GM12875 (cell line): ENCODE data around the gene KRTAP3-1.
"Not testable (repeated sequence)": the region's sequence is repeated elsewhere in the genome, so short reads cannot be mapped to it uniquely, and the experiment has no call there.

Experiments
- H3K4me3 ChIP-seq: one replicate; pipeline ENCODE4 v1.5.1; 2011; ENCODE audit warnings: low read depth, low read length, control low read depth
- TF ChIP-seq, protein P1 (sequence below): IDR thresholded peaks from 2 replicates; pipeline ENCODE4 v1.5.1; 2011; ENCODE audit warnings: low read depth, mild to moderate bottlenecking, control low read depth, inconsistent platforms, low read length, moderate library complexity, borderline replicate concordance; ENCODE audit not compliant: insufficient read depth

KRTAP3-1 gene

DNA sequence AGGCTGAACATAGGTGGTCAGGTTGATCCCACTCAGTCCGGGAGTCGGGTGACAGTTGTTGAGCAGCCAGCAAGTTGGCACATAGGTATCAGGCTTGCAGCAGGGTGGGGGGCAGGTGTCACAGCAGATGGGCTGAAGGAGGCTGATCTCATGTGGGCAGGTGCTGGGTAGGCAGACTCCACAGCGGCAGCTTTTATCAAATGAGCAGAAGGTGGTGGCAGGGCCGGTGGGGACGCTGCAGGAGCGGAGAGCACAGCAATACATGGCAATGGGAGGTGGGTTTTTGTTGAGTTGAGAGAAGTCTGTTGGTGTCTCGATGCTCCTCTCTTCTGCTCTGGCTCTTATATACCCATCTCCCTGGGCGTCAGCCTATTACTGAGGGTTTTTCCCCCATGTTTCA is at the start of gene KRTAP3-1:
TSS of gene KRTAP3-1 (minus strand) at position 318 of the 400 bp plus-strand sequence. CDS start at position 264, 54 bp downstream.
- TF ChIP-seq, protein P1, sequence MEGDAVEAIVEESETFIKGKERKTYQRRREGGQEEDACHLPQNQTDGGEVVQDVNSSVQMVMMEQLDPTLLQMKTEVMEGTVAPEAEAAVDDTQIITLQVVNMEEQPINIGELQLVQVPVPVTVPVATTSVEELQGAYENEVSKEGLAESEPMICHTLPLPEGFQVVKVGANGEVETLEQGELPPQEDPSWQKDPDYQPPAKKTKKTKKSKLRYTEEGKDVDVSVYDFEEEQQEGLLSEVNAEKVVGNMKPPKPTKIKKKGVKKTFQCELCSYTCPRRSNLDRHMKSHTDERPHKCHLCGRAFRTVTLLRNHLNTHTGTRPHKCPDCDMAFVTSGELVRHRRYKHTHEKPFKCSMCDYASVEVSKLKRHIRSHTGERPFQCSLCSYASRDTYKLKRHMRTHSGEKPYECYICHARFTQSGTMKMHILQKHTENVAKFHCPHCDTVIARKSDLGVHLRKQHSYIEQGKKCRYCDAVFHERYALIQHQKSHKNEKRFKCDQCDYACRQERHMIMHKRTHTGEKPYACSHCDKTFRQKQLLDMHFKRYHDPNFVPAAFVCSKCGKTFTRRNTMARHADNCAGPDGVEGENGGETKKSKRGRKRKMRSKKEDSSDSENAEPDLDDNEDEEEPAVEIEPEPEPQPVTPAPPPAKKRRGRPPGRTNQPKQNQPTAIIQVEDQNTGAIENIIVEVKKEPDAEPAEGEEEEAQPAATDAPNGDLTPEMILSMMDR: no peak
- no peak within 1 kb of the TSS for H3K4me3 ChIP-seq

DNA sequence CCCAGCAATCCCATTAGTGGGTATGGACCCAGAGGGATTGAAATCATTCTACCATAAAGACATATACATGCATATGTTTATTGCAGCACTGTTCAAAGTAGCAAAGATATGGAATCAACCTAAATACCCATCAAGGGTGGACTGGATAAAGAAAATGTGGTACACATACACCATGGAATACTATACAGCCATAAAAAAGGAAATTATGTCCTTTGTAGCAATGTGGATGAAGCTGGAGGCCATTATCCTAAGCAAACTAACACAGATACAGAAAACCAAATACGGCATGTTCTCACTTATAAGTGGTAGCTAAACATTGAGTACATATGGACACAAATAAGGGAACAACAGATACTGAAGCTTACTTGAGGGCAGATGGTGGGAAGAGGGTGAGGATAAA is 48.6 kb upstream of the KRTAP3-1 start:
- no peak overlapping the region for H3K4me3 ChIP-seq
- TF ChIP-seq, protein P1: no peak

DNA sequence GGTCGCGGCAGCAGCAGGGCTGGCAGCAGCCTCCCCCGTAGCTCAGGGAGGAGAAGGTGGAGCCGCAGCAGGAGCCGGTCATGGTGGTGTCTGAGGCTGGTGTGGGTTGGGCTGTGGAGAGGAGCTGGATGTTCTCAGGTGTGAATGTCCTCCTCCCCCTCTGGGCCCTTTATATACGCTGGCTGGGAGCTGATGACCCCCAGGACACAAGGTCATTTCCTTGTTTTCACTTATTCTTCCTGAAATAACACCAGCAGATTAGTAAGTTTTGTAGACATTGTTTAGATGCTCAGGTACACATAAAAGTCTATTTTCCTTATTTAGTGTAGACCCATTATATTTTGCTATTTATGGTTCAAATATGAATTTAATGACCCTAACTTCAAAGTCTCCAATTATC is 46.2 kb upstream of the KRTAP3-1 start, which contains the start of gene KRTAP2-2:
TSS of gene KRTAP2-2 (minus strand) at position 101 of the 400 bp plus-strand sequence. CDS start at position 82, 19 bp downstream.
- not testable (repeated sequence) for H3K4me3 ChIP-seq

DNA sequence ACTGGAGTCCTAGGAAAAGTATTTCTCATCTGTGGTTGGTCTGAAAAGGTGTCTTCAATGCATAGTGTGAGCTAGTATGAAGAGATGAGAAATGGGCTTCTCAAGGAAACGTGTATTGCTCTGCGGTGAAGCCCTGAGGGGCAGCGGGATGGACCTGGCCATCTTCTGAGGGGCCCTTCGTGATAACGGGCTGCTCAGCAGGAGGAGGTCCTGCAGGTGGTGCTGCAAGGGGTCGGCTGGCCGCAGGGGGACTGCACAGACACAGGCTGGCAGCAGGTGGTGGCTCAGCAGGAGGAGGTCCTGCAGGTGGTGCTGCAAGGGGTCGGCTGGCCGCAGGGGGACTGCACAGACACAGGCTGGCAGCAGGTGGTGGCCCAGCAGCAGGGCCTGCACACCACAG is 45.6 kb upstream of the KRTAP3-1 start:
- H3K4me3 ChIP-seq: not testable (repeated sequence)

DNA sequence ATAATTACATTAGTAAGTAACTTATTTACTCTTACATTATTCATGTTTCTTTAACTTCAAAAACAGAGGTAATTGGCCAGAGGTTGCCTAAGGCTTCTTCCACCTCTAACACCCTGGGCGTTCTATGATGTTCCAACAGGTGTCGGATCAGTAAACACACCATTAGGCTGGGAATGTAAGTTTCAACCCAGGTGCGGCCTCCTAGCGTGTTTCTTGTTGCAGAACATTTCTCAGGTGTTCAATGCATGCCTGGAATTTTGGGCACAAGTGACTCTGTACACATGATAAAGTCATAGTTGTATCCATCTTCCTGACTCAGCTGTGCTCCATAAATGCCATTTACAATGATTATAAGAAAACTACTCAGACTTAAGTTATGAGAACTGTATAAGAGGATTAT is 45.1 kb upstream of the KRTAP3-1 start:
- TF ChIP-seq, protein P1: no peak
- no peak overlapping the region for H3K4me3 ChIP-seq

DNA sequence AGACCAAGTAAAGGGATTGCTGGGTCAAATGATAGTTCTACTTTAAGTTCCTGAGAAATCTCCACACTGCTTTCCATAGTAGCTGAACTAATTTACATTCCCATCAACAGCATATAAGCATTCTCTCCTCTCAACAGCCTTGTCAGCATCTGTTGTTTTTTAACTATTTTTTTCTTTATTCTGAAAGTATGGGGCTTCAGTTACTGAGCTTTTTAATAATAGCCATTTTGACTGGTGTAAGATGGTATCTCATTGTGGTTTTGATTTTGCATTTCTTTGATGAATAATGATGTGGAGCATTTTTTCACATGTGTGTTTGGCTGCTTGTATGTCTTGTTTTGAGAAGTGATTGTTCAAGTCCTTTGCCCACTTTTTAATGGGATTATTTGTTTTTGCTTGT is 43.6 kb upstream of the KRTAP3-1 start:
- H3K4me3 ChIP-seq: no peak overlapping the region
- TF ChIP-seq, protein P1: no peak

DNA sequence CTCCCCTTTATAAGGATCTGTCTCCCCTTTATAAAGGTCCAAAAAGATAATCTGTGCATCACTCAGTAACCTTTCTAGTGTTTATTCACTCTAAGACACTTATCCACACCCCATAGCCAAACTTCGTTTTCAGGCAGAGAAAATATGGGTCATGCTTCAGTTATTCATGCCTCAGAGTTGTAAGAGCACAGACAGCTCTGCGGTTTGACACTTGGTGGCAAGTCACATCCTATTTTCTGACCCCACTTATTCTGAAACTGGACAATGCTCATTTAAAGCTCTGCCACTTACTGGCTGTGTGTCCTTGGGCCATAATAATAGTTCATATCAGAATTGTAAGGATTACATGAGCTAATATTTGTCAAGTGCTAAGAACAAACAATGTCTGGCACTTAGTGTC is 40.2 kb upstream of the KRTAP3-1 start:
- TF ChIP-seq, protein P1: no peak
- no peak overlapping the region for H3K4me3 ChIP-seq

DNA sequence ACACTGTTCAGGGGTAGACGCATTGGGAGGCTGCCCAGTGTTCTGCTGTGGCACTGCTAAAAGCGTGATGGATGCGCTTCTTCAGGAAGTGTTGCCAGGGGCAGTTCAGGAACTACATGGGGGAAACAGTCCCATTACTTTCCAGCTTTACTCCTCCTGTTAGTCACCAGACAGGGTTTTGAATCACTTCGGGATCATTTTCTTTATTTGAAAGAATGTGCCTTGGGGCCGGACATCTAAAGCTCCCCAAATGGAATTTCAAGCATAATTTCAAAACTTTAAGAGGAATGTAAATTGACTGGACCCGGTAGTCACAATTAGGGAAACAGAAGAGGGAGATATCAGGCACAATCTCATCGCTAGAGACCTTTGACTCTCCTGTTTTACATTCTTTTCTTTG is 39.5 kb upstream of the KRTAP3-1 start:
- no peak overlapping the region for H3K4me3 ChIP-seq
- TF ChIP-seq, protein P1: no peak

DNA sequence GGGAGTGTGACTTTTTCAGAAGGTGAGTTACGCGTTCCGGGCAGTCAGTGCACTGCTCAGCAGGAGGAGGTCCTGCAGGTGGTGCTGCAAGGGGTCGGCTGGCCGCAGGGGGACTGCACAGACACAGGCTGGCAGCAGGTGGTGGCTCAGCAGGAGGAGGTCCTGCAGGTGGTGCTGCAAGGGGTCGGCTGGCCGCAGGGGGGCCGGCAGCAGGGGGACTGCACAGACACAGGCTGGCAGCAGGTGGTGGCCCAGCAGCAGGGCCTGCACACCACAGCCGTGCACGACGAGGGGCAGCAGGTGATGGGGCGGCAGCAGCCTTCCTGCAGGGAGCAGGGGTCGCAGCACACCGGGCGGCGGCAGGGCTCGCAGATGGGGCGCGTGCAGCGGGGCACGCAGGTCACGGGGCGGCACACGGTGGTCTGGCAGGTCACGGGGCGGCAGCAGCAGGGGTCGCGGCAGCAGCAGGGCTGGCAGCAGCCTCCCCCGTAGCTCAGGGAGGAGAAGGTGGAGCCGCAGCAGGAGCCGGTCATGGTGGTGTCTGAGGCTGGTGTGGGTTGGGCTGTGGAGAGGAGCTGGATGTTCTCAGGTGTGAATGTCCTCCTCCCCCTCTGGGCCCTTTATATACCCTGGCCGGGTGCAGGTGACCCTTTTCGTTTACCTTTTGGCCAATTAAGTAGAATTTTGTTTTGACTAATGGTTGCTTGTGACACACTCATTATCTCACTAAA is 38.0 kb upstream of the KRTAP3-1 start, which contains the start of gene KRTAP2-1:
TSS of gene KRTAP2-1 (minus strand) at position 582 of the 731 bp plus-strand sequence. CDS start at position 533, 49 bp downstream.
- H3K4me3 ChIP-seq: not testable (repeated sequence)
